ENCODE measurements around the gene SPEF1.
A peak's percentile ranks its signal among the peaks of the same experiment; 100 is the strongest.
"Not testable (repeated sequence)": the region's sequence is repeated elsewhere in the genome, so short reads cannot be mapped to it uniquely, and the experiment has no call there.

Gene SPEF1

DNA sequence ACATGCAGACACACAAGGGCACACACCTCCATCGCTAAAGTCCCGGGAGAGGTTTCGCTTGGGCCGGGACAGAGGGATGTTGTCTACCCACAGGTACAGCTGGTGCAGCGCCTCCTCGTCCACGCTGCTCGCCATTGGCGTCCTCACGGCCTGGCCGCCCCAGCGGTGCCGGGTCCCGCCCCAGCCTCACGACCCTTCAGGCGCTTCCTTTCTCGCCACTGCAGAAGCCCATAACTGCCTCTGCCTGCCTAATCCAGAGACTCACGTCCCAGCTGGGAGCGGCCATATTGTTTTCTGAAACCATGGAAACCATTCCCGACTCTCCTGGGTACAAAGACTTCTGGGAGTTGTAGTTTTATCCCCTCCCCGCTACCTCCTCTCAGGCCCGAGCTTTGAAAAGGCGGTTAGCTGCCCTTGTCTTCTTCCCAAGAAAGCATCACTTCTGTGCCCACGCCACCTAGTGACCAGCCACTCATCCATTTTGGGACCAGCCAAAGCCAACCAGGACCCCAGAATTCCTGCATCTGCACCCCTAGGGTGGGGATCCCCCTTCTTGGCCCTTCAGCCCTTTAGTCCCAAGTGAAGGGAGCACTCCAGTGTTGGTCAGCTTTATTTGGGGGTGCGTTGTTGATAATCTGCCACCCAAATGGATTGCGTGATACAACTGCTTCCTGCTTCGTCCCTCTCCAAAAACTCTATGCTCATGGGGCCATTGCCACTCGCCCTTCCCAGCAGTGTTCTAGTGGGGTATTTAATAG is at the start of gene SPEF1:
Gene SPEF1 (minus strand): TSS at position 296 of the 758 bp plus-strand sequence. CDS start 161 bp downstream, at position 135.
- peak; percentile 74 for TF ChIP-seq CTCF (IDR thresholded peaks at IDR 0.05; ENCODE audit: control insufficient read depth, insufficient read depth, low read depth, low read length, missing control alignments)
- DNase-seq (ENCODE audit: low read depth): peak; percentile 77
- peak within 1 kb of the TSS; percentile 48 for H3K4me3 ChIP-seq (ENCODE audit: control insufficient read depth, low read depth, low read length)

DNA sequence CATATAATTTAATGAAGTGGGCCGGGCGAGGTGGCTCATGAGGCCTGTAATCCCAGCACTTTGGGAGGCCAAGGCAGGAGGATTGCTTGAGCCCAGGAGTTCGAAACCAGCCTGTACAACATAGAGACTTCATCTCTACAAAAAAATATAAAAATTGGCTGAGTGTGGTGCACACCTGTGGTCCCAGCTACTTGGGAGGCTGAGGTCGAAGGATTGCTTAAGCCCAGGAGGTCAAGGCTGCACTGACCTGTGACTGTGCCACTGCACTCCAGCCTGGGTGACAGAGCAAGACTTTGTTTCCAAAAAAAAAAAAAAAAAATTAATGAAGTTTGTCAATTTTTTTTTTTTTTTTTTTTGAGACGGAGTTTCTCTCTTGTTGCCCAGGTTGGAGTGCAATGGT is 48.6 kb upstream of the SPEF1 start:
- DNase-seq (ENCODE audit: low read depth); H3K4me3 ChIP-seq (ENCODE audit: control insufficient read depth, low read depth, low read length): not testable (repeated sequence)

- no peak for TF ChIP-seq CTCF (IDR thresholded peaks at IDR 0.05; ENCODE audit: control insufficient read depth, insufficient read depth, low read depth, low read length, missing control alignments)
- H3K4me3 ChIP-seq (ENCODE audit: control insufficient read depth, low read depth, low read length): no peak overlapping the region
- DNase-seq (ENCODE audit: low read depth): no peak
Observed at GRCh38 chr20:3828798-3829197, 47.5 kb upstream of the SPEF1 start.

GRCh38 chr20:3826420-3826819 is 45.2 kb upstream of the SPEF1 start:
- no peak for TF ChIP-seq CTCF (IDR thresholded peaks at IDR 0.05; ENCODE audit: control insufficient read depth, insufficient read depth, low read depth, low read length, missing control alignments)
- DNase-seq (ENCODE audit: low read depth): no peak
- H3K4me3 ChIP-seq (ENCODE audit: control insufficient read depth, low read depth, low read length): no peak overlapping the region

GRCh38 chr20:3825526-3825925 is 44.3 kb upstream of the SPEF1 start:
- H3K4me3 ChIP-seq (ENCODE audit: control insufficient read depth, low read depth, low read length): no peak overlapping the region
- no peak for TF ChIP-seq CTCF (IDR thresholded peaks at IDR 0.05; ENCODE audit: control insufficient read depth, insufficient read depth, low read depth, low read length, missing control alignments)
- DNase-seq (ENCODE audit: low read depth): no peak

GRCh38 chr20:3823881-3824280 is 42.6 kb upstream of the SPEF1 start:
- no peak overlapping the region for H3K4me3 ChIP-seq (ENCODE audit: control insufficient read depth, low read depth, low read length)
- no peak for DNase-seq (ENCODE audit: low read depth)
- TF ChIP-seq CTCF (IDR thresholded peaks at IDR 0.05; ENCODE audit: control insufficient read depth, insufficient read depth, low read depth, low read length, missing control alignments): no peak

DNA sequence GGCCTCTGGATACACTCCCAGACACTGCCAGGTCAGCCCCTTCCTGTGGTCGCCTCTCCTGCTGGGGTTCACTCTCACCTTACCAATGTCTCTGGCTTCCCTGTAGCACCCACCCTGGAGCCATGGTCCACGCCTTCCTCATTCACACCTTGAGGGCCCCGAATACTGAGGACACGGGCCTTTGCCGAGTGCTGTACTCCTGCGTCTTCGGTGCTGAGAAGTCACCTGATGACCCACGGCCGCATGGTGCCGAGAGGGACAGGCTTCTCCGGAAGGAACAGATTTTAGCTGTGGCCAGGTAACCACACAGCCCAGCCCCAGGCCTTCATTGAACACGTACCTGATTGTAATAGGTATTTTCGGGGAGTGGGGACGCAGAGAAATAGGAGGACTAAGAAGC is 40.7 kb upstream of the SPEF1 start:
- DNase-seq (ENCODE audit: low read depth): no peak
- TF ChIP-seq CTCF (IDR thresholded peaks at IDR 0.05; ENCODE audit: control insufficient read depth, insufficient read depth, low read depth, low read length, missing control alignments): no peak
- H3K4me3 ChIP-seq (ENCODE audit: control insufficient read depth, low read depth, low read length): no peak overlapping the region
